Type B pancreatic cell (in vitro differentiated cells): ENCODE results near the gene AP2A2. TPM values are rescaled to one million over a fixed set of nuclear protein-coding genes. Genes with fewer than 3 reads are reported as not detected.
"Not testable (repeated sequence)": the region's sequence is repeated elsewhere in the genome, so short reads cannot be mapped to it uniquely, and the experiment has no call there.

Experiments used
- DNase-seq: peaks from one replicate; pipeline ENCODE4 v3.0.0; 2021; ENCODE audit warnings: mixed read lengths; ENCODE audit not compliant: unreplicated experiment; ENCODE audit errors: extremely low spot score
- H3K27ac Mint-ChIP-seq: 2 replicates; pipeline ENCODE4 v1.8.0; 2021; ENCODE audit warnings: mild to moderate bottlenecking, mixed read lengths
- H3K27me3 Mint-ChIP-seq: 2 replicates; pipeline ENCODE4 v1.8.0; 2021; ENCODE audit warnings: mixed read lengths
- H3K36me3 Mint-ChIP-seq: 2 replicates; pipeline ENCODE4 v1.8.0; 2021; ENCODE audit warnings: mixed read lengths
- H3K4me1 Mint-ChIP-seq: one replicate; pipeline ENCODE4 v1.8.0; 2021; ENCODE audit warnings: mixed read lengths; ENCODE audit not compliant: unreplicated experiment
- H3K4me3 Mint-ChIP-seq: 2 replicates; pipeline ENCODE4 v1.8.0; 2021; ENCODE audit warnings: mild to moderate bottlenecking, mixed read lengths
- H3K9me3 Mint-ChIP-seq: 2 replicates; pipeline ENCODE4 v1.8.0; 2021; ENCODE audit warnings: mixed read lengths
- CTCF ChIP-seq: fragments of 200-600 bp; sonication (generic); conservative IDR thresholded peaks from 2 replicates; pipeline ENCODE4 v1.5.0; 2021; ENCODE audit warnings: antibody characterized with exemption, mild to moderate bottlenecking
- total RNA-seq: library from RNA; stranded (reverse); gene quantifications from 2 replicates; pipeline ENCODE4 v1.2.1, GENCODE V29; 2021; ENCODE audit warnings: low replicate concordance

AP2A2 gene
- total RNA-seq, 1 donor from 2014 or later: 109 TPM

DNA sequence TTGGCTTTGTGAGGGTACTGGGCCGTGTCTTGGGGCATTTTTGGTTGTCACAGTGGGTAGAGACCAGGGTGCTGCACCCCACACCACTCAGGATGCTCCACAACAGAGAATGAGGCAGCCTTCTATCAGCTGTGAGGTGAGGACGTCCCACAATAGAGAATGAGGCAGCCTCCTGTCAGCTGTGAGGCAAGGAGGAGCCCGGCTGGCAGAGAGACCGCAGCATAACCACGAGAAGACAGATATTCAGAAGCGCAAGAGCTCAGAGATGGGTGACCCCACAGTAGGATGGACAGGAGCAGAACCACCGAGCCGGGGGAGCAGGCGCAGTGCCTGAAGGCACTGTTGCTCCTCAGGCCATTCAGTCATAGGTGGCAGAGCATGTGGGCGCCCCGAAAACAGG is 47.6 kb downstream of the AP2A2 start:
- TF ChIP-seq CTCF: no peak
- H3K4me1 Mint-ChIP-seq: peaks cover 8% of the 10 kb centered on the region
- no peaks in the 10 kb centered on the region for H3K9me3 Mint-ChIP-seq
- H3K36me3 Mint-ChIP-seq: peaks cover 18% of the 10 kb centered on the region
- no peak for DNase-seq
- no peaks in the 10 kb centered on the region for H3K27me3 Mint-ChIP-seq
- H3K4me3 Mint-ChIP-seq: no peak overlapping the region
- H3K27ac Mint-ChIP-seq: no peak overlapping the region

DNA sequence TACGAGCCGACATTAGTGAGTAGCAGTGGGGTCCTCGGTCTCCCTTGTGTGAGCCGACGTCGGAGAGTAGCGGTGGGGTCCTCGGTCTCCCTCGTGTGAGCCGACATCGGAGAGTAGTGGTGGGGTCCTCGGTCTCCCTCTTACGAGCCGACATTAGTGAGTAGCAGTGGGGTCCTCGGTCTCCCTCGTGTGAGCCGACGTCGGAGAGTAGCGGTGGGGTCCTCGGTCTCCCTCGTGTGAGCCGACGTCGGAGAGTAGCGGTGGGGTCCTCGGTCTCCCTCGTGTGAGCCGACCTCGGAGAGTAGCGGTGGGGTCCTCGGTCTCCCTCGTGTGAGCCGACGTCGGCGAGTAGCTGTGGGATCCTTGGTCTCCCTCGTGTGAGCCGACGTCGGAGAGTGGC is 49.7 kb downstream of the AP2A2 start:
- not testable (repeated sequence) for H3K4me1 Mint-ChIP-seq, DNase-seq, H3K9me3 Mint-ChIP-seq, H3K27ac Mint-ChIP-seq, H3K27me3 Mint-ChIP-seq, H3K4me3 Mint-ChIP-seq
- peaks cover 23% of the 10 kb centered on the region for H3K36me3 Mint-ChIP-seq

GRCh38 chr11:975827-976226 is 50.2 kb downstream of the AP2A2 start:
- peaks cover 9% of the 10 kb centered on the region for H3K4me1 Mint-ChIP-seq
- peak; percentile 53 for TF ChIP-seq CTCF
- DNase-seq: no peak
- peaks cover 25% of the 10 kb centered on the region for H3K36me3 Mint-ChIP-seq
- no peak overlapping the region for H3K4me3 Mint-ChIP-seq
- H3K27me3 Mint-ChIP-seq: no peaks in the 10 kb centered on the region
- no peak overlapping the region for H3K27ac Mint-ChIP-seq
- no peaks in the 10 kb centered on the region for H3K9me3 Mint-ChIP-seq

DNA sequence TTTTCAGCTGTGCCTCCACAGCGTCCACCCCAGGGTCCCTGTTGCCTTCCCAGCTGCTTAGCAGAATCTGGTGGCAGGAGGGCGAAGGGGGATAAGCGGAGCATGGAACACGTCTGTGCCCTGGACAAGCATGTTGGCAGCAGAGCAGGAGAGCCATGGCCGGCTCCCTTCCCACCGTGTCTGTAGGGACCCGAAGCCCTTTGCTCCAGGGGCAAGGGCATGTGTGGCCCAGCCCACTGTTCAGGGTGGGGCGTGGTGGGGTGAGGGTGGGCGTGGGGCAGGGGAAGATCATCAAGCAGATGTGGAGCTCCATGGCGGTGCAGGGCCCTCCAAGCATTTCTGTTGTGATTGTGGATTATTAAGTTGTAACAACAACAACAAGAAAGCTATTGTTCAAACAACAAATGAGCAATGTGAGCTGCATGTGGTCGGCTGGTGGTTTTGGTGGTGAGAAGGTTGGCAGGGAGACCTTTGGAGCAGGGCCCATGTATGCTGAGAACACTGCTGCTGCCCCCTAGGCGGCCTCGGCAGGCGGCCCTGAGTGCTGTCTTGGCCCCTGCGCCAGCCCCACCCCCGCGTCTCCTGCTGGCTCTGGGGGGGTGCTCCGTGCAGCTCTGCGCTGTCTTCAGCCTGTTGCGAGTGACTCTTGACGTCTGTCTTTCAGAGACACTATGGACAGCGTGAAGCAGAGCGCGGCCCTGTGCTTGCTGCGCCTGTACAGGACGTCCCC is 50.9 kb downstream of the AP2A2 start:
- TF ChIP-seq CTCF: no peak
- H3K4me3 Mint-ChIP-seq: no peak overlapping the region
- H3K4me1 Mint-ChIP-seq: peaks cover 11% of the 10 kb centered on the region
- no peaks in the 10 kb centered on the region for H3K27me3 Mint-ChIP-seq
- no peaks in the 10 kb centered on the region for H3K9me3 Mint-ChIP-seq
- H3K27ac Mint-ChIP-seq: no peak overlapping the region
- H3K36me3 Mint-ChIP-seq: peaks cover 24% of the 10 kb centered on the region
- no peak for DNase-seq

GRCh38 chr11:977830-978720 is 52.4 kb downstream of the AP2A2 start:
- peaks cover 11% of the 10 kb centered on the region for H3K4me1 Mint-ChIP-seq
- no peak for TF ChIP-seq CTCF

GRCh38 chr11:978781-979180 is 53.1 kb downstream of the AP2A2 start:
- H3K27me3 Mint-ChIP-seq: no peaks in the 10 kb centered on the region
- peaks cover 11% of the 10 kb centered on the region for H3K4me1 Mint-ChIP-seq
- H3K36me3 Mint-ChIP-seq: peaks cover 20% of the 10 kb centered on the region
- H3K4me3 Mint-ChIP-seq: no peak overlapping the region
- no peaks in the 10 kb centered on the region for H3K9me3 Mint-ChIP-seq
- TF ChIP-seq CTCF: no peak
- DNase-seq: no peak
- H3K27ac Mint-ChIP-seq: peak overlapping the region; percentile 28

More at GRCh38 chr11:977830-978720, 52.4 kb downstream of the AP2A2 start:
- Mint-ChIP-seq H3K36me3 (peaks cover 24% of the 10 kb centered on the region), H3K27ac (no peak overlapping the region), H3K9me3 (no peaks in the 10 kb centered on the region), H3K4me3 (no peak overlapping the region), H3K27me3 (no peaks in the 10 kb centered on the region)
- no peak for DNase-seq
